Esophagus muscularis mucosa (tissue), 3 donors: ENCODE data around the gene PGD.

ENCODE experiments used
- CTCF ChIP-seq, 3 experiments: fragments of 200-600 bp in 2 of 3; fragments of 450-650 bp in 1 of 3; sonication (generic) in 2 of 3; IDR thresholded peaks; one replicate each; pipeline ENCODE4 v1.5.1; 2017 to 2019; ENCODE audit warnings: antibody characterized with exemption in 3 of 3, mild to moderate bottlenecking in 2 of 3, moderate library complexity in 1 of 3
- POLR2A ChIP-seq: fragments of 450-650 bp; IDR thresholded peaks from one replicate; pipeline ENCODE4 v1.6.1; 2017; ENCODE audit warnings: antibody characterized with exemption, moderate library complexity, mild to moderate bottlenecking, low read depth

GRCh38 chr1:10380594-10381275 is 18.1 kb upstream of the PGD start:
- TF ChIP-seq POLR2A (no peak), CTCF (IDR thresholded peaks at IDR 0.05) (no peak)
